Stimulated activated CD8-positive, alpha-beta memory T cell treated with anti-CD3 and anti-CD28 coated beads, Interleukin-12 subunit alpha, Interleukin-12 subunit beta, amount 100 ng/mL, for 24 hours (primary cell): ENCODE data around the gene TMEM143.
"Not testable (repeated sequence)": the region's sequence is repeated elsewhere in the genome, so short reads cannot be mapped to it uniquely, and the experiment has no call there.

Experiments used
- DNase-seq: peaks from one replicate; pipeline ENCODE4 v3.0.0-alpha.2; 2020; ENCODE audit errors: extremely low read depth

TMEM143 gene

GRCh38 chr19:48363810-48364597 lies at the start of gene TMEM143, which contains the start of gene SYNGR4:
TMEM143 (minus strand) TSS chr19:48363940; CDS start chr19:48363920, 20 bp downstream.
SYNGR4 (plus strand) TSS chr19:48364367; CDS start chr19:48365843, 1,476 bp downstream.
- peak; percentile 96 for DNase-seq

- no peak for DNase-seq
Measured at GRCh38 chr19:48405850-48406249, 42.1 kb upstream of the TMEM143 start.

DNA sequence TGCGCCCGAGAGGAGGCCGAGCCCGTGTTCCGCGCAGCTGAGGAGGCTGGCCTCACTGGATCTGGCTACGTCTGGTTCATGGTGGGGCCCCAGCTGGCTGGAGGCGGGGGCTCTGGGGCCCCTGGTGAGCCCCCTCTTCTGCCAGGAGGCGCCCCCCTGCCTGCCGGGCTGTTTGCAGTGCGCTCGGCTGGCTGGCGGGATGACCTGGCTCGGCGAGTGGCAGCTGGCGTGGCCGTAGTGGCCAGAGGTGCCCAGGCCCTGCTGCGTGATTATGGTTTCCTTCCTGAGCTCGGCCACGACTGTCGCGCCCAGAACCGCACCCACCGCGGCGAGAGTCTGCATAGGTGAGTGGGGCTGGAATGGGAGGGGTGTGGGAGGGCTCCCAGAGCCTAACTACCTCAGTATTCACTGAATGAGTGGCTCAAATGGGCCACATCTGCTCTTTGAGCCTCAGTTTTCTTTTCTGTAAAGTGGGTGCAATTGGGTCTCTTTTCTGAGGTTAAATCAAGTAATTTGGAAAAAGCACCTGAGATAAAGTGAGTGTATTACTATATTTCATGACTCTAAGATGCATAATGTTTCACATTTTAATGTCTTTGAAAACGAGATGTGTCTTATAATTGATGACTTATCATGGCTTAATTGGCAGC lies 41.4 kb upstream of the TMEM143 start:
- no peak for DNase-seq

GRCh38 chr19:48403606-48404005 lies 39.9 kb upstream of the TMEM143 start:
- no peak for DNase-seq

DNA sequence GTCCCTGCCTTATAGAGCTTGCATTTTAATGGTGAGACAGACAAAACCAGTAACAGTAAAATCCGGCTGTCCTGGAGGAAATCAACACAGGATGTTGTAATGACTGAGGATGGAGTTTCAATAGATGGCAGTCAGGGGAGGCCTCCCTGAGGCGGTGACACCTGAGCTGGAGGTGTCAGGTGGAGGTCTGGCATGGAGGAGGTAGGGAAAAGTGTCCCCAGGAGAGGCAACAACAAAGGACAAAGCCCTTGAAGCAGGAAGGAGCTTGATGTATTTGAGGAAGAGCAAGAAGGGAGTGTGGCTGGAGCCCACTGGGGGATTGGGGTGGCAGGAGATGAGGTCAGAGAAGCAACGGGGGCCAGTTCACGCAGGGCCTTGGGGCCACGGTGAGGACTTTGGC lies 37.5 kb upstream of the TMEM143 start:
- DNase-seq: no peak

GRCh38 chr19:48400018-48400742 lies 36.4 kb upstream of the TMEM143 start:
- no peak for DNase-seq

DNA sequence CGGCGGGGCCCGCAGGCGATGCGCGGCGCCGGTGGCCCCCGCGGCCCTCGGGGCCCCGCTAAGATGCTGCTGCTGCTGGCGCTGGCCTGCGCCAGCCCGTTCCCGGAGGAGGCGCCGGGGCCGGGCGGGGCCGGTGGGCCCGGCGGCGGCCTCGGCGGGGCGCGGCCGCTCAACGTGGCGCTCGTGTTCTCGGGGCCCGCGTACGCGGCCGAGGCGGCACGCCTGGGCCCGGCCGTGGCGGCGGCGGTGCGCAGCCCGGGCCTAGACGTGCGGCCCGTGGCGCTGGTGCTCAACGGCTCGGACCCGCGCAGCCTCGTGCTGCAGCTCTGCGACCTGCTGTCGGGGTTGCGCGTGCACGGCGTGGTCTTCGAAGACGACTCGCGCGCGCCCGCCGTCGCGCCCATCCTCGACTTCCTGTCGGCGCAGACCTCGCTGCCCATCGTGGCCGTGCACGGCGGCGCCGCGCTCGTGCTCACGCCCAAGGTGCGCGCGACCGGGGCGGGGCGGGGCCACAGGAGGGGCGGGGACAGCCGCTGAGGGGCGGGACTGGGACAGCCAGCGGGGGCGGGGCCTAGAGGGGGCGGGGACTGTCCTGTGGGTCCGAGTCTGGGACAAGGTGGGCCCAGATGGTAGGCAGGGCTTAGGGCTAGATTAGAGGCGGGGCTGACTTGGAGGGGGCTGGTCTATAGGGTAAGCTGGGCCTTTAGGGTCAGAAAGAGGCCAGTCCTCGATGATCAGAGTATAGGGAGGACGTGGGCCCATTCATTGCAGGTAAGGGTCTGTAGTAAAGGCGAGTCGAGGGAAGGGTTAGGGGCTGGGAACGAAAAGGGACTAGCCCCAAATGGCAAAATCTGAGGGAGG lies 34.9 kb upstream of the TMEM143 start:
- peak; percentile 57 for DNase-seq

DNA sequence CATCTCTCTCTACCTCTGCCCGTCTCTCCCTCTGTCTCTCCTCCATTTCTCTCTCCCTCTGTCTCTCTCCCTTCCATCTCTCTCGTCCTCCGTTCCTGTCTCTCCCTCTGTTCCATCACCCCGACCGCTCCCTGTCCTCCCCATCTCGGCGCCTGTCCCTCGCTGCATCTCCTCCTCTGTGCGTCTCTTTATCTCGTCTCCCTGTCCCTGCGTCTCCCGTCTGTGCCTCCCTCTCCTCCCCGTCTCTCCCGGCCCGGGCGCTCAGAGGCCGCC lies 34.3 kb upstream of the TMEM143 start:
- no peak for DNase-seq

DNA sequence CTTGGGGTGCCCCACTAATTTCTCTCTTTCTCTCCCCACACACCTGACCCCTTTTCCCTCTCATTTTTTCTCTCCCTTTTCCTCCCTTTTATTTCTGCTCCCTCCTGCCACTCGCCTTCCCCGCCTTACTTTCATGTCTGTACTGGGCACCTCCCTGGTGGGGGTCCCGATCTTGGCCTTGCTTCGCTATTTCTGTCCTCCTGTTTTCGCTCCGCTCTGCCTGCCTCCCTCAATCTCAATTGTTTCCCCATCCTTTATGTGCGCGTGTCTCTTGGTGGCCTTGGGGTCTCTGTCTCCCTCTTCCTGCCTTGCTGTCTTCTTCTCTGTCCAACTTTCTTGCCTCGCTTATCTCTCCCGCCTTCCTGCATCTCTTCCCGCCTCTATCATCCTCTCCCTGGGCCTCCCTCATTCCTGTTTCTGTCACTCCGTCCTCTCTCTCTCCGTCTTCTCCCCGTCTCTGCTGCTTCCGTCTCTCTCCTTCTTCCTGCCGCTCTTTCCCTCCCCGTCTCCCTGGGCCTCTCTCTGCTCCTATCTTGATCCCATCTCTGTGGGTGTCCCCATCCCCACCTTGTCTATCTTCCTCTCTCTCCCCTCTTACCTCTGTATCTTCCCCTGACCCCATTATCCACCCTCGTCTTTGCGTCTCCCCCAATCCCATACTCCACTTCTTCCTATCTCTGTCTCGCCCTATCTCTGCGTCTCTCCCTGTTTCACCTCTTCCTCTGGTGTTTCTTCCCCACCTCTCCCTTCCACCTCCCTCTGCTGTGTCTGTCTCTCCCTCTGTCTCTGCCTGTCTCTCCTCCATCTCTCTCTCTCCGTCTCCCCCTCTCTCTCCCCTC lies 33.7 kb upstream of the TMEM143 start:
- no peak for DNase-seq

DNA sequence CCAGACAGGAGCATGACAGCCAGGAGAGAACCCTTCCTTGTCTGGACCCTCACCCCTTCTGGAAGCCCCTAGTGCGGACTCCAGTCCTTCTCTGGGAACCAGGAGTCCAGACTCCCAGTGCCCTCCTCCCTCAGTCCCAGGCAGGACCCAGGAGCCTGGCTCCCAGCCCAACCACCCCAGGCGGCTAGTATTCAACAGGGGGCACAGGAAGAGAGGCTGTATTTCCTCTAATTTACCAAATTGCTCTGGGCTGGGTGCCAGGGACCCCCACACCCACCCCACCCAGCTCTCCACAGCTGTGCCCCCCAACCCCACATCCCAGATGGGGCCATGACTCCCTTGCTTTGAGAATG lies 33.1 kb upstream of the TMEM143 start:
- DNase-seq: no peak

DNA sequence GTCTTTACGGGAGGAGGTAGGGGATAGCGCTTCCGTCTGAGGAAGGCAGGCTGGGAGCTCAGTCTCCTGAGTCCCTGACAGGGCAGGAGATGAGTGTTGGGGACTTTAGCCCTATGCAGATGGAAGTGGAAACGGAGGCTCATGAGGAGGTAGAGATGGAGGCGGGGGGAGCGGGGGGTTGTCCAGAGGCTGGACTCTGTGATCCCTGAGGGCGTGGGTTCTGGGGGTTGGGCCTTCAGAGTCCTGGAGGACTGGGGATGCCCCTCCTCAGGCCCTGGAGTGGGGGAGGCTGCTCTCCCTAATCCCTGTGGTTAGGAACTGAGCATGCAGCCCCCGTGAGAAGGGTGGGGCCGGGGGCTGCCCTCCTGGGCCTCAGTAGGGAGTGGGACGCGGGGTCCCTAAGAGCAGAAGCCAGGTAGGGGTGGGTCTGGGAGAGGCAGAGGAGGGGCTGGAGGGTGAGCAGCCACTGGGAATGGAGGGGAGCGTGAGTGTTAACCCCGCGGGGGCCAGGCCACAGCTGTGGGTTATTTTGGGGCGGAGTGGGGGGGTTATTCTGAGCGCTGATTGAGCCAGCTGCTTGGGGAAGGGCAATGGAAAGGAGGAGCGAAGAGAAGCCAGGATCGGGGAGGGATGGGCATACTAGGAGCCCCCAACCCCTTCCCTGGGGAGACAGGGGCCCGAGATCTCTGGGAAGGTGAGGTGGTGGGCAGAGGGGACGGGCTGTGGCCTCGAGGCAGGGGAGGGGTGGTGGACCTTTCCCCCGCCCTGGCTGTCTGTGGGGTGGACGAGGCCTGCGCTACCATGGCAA lies 32.5 kb upstream of the TMEM143 start:
- no peak for DNase-seq

GRCh38 chr19:48395499-48395898 lies 31.8 kb upstream of the TMEM143 start:
- no peak for DNase-seq

GRCh38 chr19:48395170-48395455 lies 31.4 kb upstream of the TMEM143 start:
- no peak for DNase-seq

DNA sequence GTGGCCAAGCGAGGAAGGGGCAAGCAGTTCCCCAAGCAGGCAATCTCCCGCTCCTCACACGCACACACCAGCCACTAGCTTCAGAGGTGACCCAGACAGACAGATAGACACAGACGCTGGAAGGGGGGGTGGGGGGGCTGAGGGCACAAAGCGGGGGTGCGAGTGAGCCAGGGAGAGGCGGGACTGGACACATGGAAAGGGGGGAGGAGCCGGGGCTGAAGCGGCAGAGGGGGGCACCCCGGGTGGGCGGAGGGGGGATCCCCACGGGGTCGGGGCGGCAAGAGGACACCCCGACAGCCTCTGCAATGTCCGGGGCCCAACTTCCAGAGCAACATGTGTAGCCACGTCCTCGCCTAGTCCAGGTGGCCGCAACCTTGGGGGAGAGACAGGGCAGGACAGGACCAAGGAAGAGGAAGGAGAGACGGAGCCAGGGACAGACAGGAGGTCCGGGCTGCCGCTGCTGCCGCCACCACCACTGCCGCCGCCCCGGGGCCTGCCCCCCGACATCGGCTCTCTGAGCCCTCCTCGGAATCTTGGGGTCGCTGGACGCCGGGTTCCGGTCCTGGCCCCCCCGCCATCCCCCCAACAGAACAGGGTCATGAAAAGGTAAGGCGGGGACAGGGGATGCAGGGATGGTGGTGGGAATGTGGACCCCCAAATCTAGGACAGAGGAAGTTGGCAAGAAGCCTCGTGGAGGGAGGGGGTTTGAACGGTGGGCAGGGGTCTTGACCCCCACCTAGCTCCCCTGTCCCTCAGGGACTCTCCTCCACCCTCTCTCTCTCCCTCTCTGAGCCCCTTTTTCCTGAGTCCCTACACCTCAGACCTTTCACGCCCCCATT lies 30.8 kb upstream of the TMEM143 start:
- DNase-seq: no peak

- DNase-seq: no peak
Measured at GRCh38 chr19:48393559-48394330, 30.0 kb upstream of the TMEM143 start, which contains the start of gene GRIN2D. GRIN2D (plus strand) TSS chr19:48393668; CDS start chr19:48398393, 4,725 bp downstream.

GRCh38 chr19:48392860-48393558 lies 29.3 kb upstream of the TMEM143 start:
- DNase-seq: no peak

DNA sequence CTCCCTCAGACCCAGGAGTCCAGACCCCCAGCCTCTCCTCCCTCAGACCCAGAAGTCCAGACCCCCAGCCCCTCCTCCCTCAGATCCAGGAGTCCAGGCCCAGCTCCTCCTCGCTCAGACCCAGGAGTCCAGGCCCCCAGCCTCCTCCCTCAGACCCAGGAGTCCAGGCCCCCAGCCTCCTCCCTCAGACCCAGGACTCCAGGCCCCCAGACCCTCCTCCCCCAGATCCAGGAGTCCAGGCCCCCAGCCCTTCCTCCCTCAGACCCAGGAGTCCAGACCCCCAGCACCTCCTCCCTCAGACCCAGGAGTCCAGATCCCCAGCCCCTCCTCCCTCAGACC lies 28.2 kb upstream of the TMEM143 start:
- DNase-seq: not testable (repeated sequence)
